Nephron progenitor cell (in vitro differentiated cells): ENCODE measurements around the gene DGKQ.

ENCODE experiments used
- DNase-seq: peaks from one replicate; pipeline ENCODE4 v3.0.0; 2021
- H3K27ac Mint-ChIP-seq: 2 replicates; pipeline ENCODE4 v1.8.0; 2021; ENCODE audit warnings: mild to moderate bottlenecking, moderate library complexity, mixed read lengths
- H3K27me3 Mint-ChIP-seq: 2 replicates; pipeline ENCODE4 v1.8.0; 2021; ENCODE audit warnings: mild to moderate bottlenecking, low read depth, mixed read lengths; ENCODE audit not compliant: poor library complexity
- H3K36me3 Mint-ChIP-seq: 2 replicates; pipeline ENCODE4 v1.8.0; 2021; ENCODE audit warnings: low read depth, mixed read lengths
- H3K4me1 Mint-ChIP-seq: 2 replicates; pipeline ENCODE4 v1.8.0; 2021; ENCODE audit warnings: mixed read lengths
- H3K4me3 Mint-ChIP-seq: 2 replicates; pipeline ENCODE4 v1.8.0; 2021; ENCODE audit warnings: mild to moderate bottlenecking, moderate library complexity, mixed read lengths
- H3K9me3 Mint-ChIP-seq: 2 replicates; pipeline ENCODE4 v1.8.0; 2021; ENCODE audit warnings: mild to moderate bottlenecking, moderate library complexity, mixed read lengths
- TF ChIP-seq, protein P1 (sequence below): fragments of 200-600 bp; sonication (generic); IDR thresholded peaks from 2 replicates; pipeline ENCODE4 v1.5.0; 2021; ENCODE audit warnings: antibody characterized with exemption

Gene DGKQ

DNA sequence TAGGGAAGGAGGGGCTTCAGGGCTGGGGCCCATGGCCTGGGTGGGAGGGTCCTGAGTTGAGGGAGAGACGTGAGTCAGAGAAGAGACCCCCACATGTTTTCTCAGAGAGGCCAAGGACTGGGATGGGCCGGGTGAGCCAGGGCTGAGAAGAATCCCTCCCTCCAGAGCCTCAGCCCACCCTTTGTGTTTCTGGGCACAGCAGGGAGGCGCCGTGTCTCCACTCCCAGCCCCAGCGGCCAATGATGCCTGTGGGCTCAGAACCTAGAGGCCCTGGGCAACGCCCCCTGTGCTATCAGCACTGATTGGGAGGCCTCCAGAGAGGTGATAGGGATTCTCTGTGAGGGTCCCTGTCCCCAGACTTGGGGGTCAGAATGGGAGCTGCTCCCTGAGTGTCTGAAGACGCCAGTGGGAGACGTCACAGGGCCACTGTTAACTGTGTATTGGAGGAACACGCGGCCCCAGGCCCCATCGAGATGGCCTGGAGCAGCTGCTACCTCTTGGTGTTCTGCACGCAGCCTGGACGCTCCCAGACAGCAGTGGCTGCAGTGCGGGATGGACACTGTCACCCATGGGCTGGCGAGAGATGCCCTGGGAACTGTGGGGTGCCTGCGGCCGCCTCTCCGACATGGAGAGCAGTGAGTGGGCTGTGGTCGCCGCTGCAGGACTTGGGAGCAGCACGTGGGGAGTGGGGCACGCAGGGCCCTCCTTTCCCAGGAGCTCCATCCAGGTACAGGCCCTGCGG lies 46.5 kb upstream of the DGKQ start:
- Mint-ChIP-seq H3K27ac (no peak overlapping the region), H3K27me3 (no peaks in the 10 kb centered on the region), H3K4me1 (peaks cover 43% of the 10 kb centered on the region), H3K36me3 (peaks cover under 1% of the 10 kb centered on the region), H3K4me3 (no peak overlapping the region), H3K9me3 (no peaks in the 10 kb centered on the region)
- TF ChIP-seq, protein P1, sequence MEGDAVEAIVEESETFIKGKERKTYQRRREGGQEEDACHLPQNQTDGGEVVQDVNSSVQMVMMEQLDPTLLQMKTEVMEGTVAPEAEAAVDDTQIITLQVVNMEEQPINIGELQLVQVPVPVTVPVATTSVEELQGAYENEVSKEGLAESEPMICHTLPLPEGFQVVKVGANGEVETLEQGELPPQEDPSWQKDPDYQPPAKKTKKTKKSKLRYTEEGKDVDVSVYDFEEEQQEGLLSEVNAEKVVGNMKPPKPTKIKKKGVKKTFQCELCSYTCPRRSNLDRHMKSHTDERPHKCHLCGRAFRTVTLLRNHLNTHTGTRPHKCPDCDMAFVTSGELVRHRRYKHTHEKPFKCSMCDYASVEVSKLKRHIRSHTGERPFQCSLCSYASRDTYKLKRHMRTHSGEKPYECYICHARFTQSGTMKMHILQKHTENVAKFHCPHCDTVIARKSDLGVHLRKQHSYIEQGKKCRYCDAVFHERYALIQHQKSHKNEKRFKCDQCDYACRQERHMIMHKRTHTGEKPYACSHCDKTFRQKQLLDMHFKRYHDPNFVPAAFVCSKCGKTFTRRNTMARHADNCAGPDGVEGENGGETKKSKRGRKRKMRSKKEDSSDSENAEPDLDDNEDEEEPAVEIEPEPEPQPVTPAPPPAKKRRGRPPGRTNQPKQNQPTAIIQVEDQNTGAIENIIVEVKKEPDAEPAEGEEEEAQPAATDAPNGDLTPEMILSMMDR = no peak
- peak; percentile 50 for DNase-seq

DNA sequence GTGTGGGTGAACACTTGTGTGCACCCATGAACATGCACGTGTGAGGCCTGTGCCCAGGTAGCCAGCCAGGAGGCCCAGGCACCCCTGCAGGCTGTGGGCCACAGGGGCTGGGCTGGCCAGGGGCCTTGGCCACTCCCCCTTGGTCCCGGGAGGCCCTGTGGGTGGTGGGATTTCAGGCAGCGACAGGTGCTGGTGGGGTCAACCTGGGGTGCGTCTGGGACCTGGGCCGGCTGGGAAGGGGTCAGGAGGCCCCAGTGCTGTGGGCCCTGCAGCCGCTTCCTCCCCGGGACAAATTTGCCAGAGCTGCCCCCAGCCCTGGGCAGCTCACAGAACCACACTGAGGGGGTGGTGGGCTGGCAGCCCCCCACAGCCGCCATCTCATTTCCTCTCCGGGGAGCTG lies 46.0 kb upstream of the DGKQ start:
- Mint-ChIP-seq H3K4me3 (peak overlapping the region; percentile 36), H3K27ac (no peak overlapping the region)
- TF ChIP-seq, protein P1 = no peak

DNA sequence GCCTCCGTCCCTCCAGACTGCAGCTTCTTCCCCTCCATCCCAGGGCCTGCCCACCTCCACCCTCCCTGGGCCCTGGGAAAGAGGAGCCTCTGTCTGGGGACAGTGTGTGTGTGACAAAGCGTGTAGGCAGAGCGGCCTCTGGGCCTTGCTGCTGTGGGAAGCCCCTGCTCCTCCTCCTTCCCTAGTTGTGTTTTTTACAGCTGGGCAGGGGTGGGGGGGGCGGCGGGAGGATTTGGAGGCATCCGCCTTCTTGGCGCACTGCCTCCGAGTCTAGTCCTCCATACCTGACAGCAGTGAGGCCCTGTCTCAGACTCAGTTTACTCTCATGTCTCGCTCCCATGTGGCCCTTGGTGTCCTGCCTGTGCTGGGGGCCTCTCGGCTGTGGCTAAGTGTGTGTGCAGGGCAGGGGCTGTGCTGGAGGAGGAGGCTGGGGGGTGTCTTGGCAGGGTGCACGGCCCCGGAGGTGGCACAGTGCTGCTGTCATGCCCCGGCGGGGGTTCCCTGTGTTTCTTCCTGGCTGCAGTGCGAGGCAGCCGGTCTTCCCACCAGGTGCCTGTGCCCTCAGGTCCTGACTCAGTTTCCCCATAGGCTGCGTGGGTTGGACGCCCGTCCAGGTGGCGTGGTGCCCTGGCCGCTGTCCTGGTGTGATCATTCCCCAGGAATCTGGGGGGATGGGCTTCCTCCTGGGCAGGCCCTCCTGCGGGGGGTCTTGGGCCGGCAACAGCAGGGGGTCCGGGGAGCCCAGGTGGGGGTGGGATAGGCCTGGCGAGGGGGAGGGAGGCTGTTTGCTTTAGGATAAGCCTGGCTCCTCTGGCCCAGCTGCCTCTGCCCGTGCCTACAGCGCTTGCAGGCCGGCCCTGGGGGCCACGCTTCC lies 45.0 kb upstream of the DGKQ start:
- TF ChIP-seq, protein P1 = no peak
- Mint-ChIP-seq H3K9me3 (no peaks in the 10 kb centered on the region), H3K36me3 (peaks cover 6% of the 10 kb centered on the region), H3K4me3 (no peak overlapping the region), H3K4me1 (peaks cover 54% of the 10 kb centered on the region), H3K27ac (no peak overlapping the region), H3K27me3 (no peaks in the 10 kb centered on the region)
- DNase-seq = no peak

More for the DNA sequence above, 46.0 kb upstream of the DGKQ start:
- no peaks in the 10 kb centered on the region for H3K27me3 Mint-ChIP-seq
- H3K9me3 Mint-ChIP-seq = no peaks in the 10 kb centered on the region
- H3K4me1 Mint-ChIP-seq = peaks cover 45% of the 10 kb centered on the region
- no peak for DNase-seq
- H3K36me3 Mint-ChIP-seq = no peaks in the 10 kb centered on the region

DNA sequence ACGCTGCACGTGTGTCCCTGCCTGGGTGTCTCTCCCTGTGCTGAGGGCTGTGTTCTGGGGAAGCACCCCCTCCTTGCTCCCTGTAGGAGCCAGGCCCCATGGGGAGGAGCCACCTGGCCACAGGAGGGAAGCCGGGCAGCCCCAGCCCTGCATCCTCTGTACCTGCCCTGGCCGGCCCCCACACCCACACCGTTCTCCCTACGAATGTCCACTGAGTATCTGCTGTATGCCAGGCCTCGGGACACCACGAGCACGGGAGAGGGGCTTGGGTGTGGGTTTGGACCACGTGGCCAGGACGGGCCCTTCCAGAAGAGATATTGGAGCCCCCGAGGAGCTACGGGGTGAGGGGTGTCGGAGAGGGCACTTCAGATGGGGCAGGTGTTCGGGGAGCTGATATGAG lies 44.3 kb upstream of the DGKQ start:
- H3K27me3 Mint-ChIP-seq = no peaks in the 10 kb centered on the region
- no peaks in the 10 kb centered on the region for H3K9me3 Mint-ChIP-seq
- no peak for DNase-seq
- peaks cover 6% of the 10 kb centered on the region for H3K36me3 Mint-ChIP-seq
- TF ChIP-seq, protein P1 = no peak
- no peak overlapping the region for H3K4me3 Mint-ChIP-seq
- no peak overlapping the region for H3K27ac Mint-ChIP-seq
- H3K4me1 Mint-ChIP-seq = peaks cover 54% of the 10 kb centered on the region

DNA sequence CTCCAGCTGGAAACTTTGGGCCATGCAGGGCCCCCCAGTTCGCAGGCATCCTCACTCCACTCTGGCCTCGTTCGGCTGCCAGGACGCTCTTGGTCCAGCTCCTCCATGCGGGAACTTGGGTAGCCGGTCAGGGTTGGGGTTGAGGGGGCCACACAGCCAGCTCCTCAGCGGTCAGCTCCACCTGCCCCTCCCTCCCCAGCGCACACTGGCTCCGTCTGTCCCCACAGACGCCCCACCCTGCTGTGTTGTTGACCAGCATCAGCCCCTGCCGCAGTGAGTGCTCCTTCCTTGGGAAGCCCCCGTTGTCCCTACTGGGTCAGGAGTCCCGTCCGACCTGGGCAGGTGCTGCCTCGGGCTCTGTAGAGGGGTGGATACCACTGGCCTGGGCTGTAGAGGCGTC lies 43.8 kb upstream of the DGKQ start:
- Mint-ChIP-seq H3K4me1 (peaks cover 54% of the 10 kb centered on the region), H3K4me3 (no peak overlapping the region), H3K9me3 (no peaks in the 10 kb centered on the region), H3K27ac (no peak overlapping the region), H3K36me3 (peaks cover 6% of the 10 kb centered on the region), H3K27me3 (no peaks in the 10 kb centered on the region)
- DNase-seq = no peak
- TF ChIP-seq, protein P1 = no peak
